HepG2 (cell line): ENCODE results near the gene PRRT1B. TPM values are rescaled to one million over a fixed set of nuclear protein-coding genes. Genes with fewer than 3 reads are reported as not detected.

Experiments
- ARHGAP35 ChIP-seq: sonication (generic); formaldehyde crosslinking; IDR thresholded peaks from 2 replicates; pipeline ENCODE4 v1.9.0; 2022; ENCODE audit warnings: mild to moderate bottlenecking, inconsistent platforms, moderate library complexity, missing genetic modification reagents, borderline replicate concordance
- ATM ChIP-seq: fragments of 450-650 bp; IDR thresholded peaks from 2 replicates; pipeline ENCODE4 v1.7.1; 2017; ENCODE audit warnings: mild to moderate bottlenecking, borderline replicate concordance
- BCL3 ChIP-seq: sonication (generic); formaldehyde crosslinking; IDR thresholded peaks from 2 replicates; pipeline ENCODE4 v1.5.1; 2020; ENCODE audit warnings: mild to moderate bottlenecking, missing genetic modification reagents, moderate library complexity
- CERS6 ChIP-seq: sonication (generic); formaldehyde crosslinking; IDR thresholded peaks from 2 replicates; pipeline ENCODE4 v1.5.0; 2020; ENCODE audit warnings: missing genetic modification reagents
- CTCF ChIP-seq: sonication (generic); formaldehyde crosslinking; IDR thresholded peaks from 2 replicates; pipeline ENCODE4 v1.5.0; 2020; ENCODE audit warnings: mild to moderate bottlenecking, missing genetic modification reagents, moderate library complexity
- ISX ChIP-seq: sonication (generic); formaldehyde crosslinking; conservative IDR thresholded peaks from 2 replicates; pipeline ENCODE4 v1.5.0; 2020; ENCODE audit warnings: missing genetic modification reagents
- LCORL ChIP-seq, 2 experiments: fragments of 450-650 bp in 1 of 2; sonication (generic) in 1 of 2; formaldehyde crosslinking in 1 of 2; IDR thresholded peaks; 2 replicates each; pipeline versions ENCODE4 v1.5.0 to v1.6.1; 2017 to 2020; ENCODE audit warnings: antibody characterized with exemption in 1 of 2, missing genetic modification reagents in 1 of 2
- MIXL1 ChIP-seq: IDR thresholded peaks from 2 replicates; pipeline ENCODE4 v1.6.1; 2016
- MTA3 ChIP-seq: sonication (generic); formaldehyde crosslinking; IDR thresholded peaks from 2 replicates; pipeline ENCODE4 v1.4.0; 2020; ENCODE audit warnings: missing genetic modification reagents
- MXD4 ChIP-seq: IDR thresholded peaks from 2 replicates; pipeline ENCODE4 v1.6.1; 2016; ENCODE audit warnings: mild to moderate bottlenecking, missing biosample characterization, missing genetic modification reagents
- NBN ChIP-seq: fragments of 450-650 bp; conservative IDR thresholded peaks from 2 replicates; pipeline ENCODE4 v1.6.1; 2017
- PREB ChIP-seq: sonication (generic); formaldehyde crosslinking; IDR thresholded peaks from 2 replicates; pipeline ENCODE4 v1.4.0; 2020; ENCODE audit warnings: missing genetic modification reagents
- REPIN1 ChIP-seq: sonication (generic); formaldehyde crosslinking; IDR thresholded peaks from 2 replicates; pipeline ENCODE4 v1.8.0; 2022; ENCODE audit warnings: missing genetic modification reagents, low read depth, mild to moderate bottlenecking, borderline replicate concordance
- SALL2 ChIP-seq: sonication (generic); formaldehyde crosslinking; IDR thresholded peaks from 2 replicates; pipeline ENCODE4 v1.8.1; 2023; ENCODE audit warnings: mild to moderate bottlenecking, missing genetic modification reagents, inconsistent platforms
- TOPORS ChIP-seq: sonication (generic); formaldehyde crosslinking; IDR thresholded peaks from 2 replicates; pipeline ENCODE4 v1.8.0; 2023; ENCODE audit warnings: mild to moderate bottlenecking, missing genetic modification reagents
- U2AF2 ChIP-seq: fragments of 200-400 bp; formaldehyde crosslinking; IDR thresholded peaks from 2 replicates; pipeline ENCODE4 v1.6.1; 2017; ENCODE audit warnings: low read depth, mild to moderate bottlenecking, low read length
- ZNF713 ChIP-seq: sonication (generic); formaldehyde crosslinking; IDR thresholded peaks from 2 replicates; pipeline ENCODE4 v1.4.0; 2020; ENCODE audit warnings: mild to moderate bottlenecking, missing genetic modification reagents
- ZNF782 ChIP-seq: sonication (generic); formaldehyde crosslinking; IDR thresholded peaks from 2 replicates; pipeline ENCODE4 v1.4.0; 2020; ENCODE audit warnings: missing genetic modification reagents, mild to moderate bottlenecking, borderline replicate concordance
- polyA plus RNA-seq, 8 experiments: library from polyadenylated mRNA; depleted of rRNA in 3 of 8; stranded (reverse) in 7 of 8; unstranded in 1 of 8; fragments of >200 nt; fragmentation: Illumina TruSeq in 4 of 8; extraction: Trizol in 4 of 8; gene quantifications; 2 replicates each; pipeline versions ENCODE4 v1.2.1 to v1.2.3, GENCODE V29; 2011 to 2016; ENCODE audit warnings: low read depth in 4 of 8, missing spikeins in 1 of 8, mixed read lengths in 1 of 8; ENCODE audit not compliant: insufficient read depth in 1 of 8
- total RNA-seq, 5 experiments: library from RNA; depleted of rRNA; stranded (reverse); fragments of >200 nt; fragmentation: Illumina TruSeq; extraction: Trizol; gene quantifications; 2 replicates each; pipeline ENCODE4 v1.2.3, GENCODE V29; 2016; ENCODE audit warnings: low read depth in 1 of 5

The PRRT1B gene
- total and polyA plus RNA-seq, 2 of the 13 experiments (the other 11 are each of a cell fraction or from before 2014, with no cell fraction given): not detected

- no peak for TF ChIP-seq MXD4 (CRISPR knock-in tag)
- TF ChIP-seq PREB (CRISPR knock-in tag): no peak
- no peak for TF ChIP-seq ZNF713 (CRISPR knock-in tag)
- TF ChIP-seq ARHGAP35: no peak
- peak; percentile 10; the same call in 1 of the 2 replicates for TF ChIP-seq ZNF782 (CRISPR knock-in tag)
- no peak for TF ChIP-seq ATM
- TF ChIP-seq CTCF (CRISPR knock-in tag): peak; percentile 38
- no peak for TF ChIP-seq U2AF2
- no peak for TF ChIP-seq TOPORS
- TF ChIP-seq ISX (CRISPR knock-in tag): no peak
- TF ChIP-seq LCORL (IDR thresholded peaks at IDR 0.05): no peak
- no peak for TF ChIP-seq LCORL (CRISPR knock-in tag; IDR thresholded peaks at IDR 0.05)
- no peak for TF ChIP-seq REPIN1 (CRISPR knock-in tag)
- no peak for TF ChIP-seq MTA3 (CRISPR knock-in tag)
- TF ChIP-seq NBN: no peak
- TF ChIP-seq SALL2 (CRISPR knock-in tag): no peak
- TF ChIP-seq BCL3 (CRISPR knock-in tag): no peak
- TF ChIP-seq MIXL1 (CRISPR knock-in tag): no peak
- no peak for TF ChIP-seq CERS6 (CRISPR knock-in tag)
Observed at GRCh38 chr9:131503626-131504465, 41.5 kb upstream of the PRRT1B start (continued).
